Gastroesophageal sphincter (tissue), 4 donors: Measurements from ENCODE around the gene GSG1L. TPM values are rescaled to one million over a fixed set of nuclear protein-coding genes. Genes with fewer than 3 reads are reported as not detected.

Experiments used
- ATAC-seq: fragments of 150-250 bp; one replicate; pipeline ENCODE4 v1.9.1; 2016; ENCODE audit warnings: mild to moderate bottlenecking, moderate library complexity
- H3K27ac ChIP-seq, 4 donors: fragments of 200-600 bp; sonication (generic) in 3 of 4; 1 replicate in 3 of 4; 2 replicates in 1 of 4; pipeline ENCODE4 v1.5.1; 2016 to 2019
- H3K27me3 ChIP-seq: fragments of 200-600 bp; sonication (generic); one replicate; pipeline ENCODE4 v1.5.1; 2019
- H3K36me3 ChIP-seq, 2 donors: fragments of 200-600 bp; sonication (generic); one replicate each; pipeline ENCODE4 v1.5.1; 2019; ENCODE audit warnings: control low read depth in 1 of 2
- H3K4me1 ChIP-seq, 3 donors: fragments of 200-600 bp; sonication (generic); 1 replicate in 2 of 3; 2 replicates in 1 of 3; pipeline ENCODE4 v1.5.1; 2016 to 2019; ENCODE audit warnings: control low read depth in 2 of 3
- H3K4me3 ChIP-seq, 2 donors: fragments of 200-600 bp; sonication (generic); one replicate each; pipeline ENCODE4 v1.5.1; 2019; ENCODE audit warnings: mild to moderate bottlenecking in 1 of 2, moderate library complexity in 1 of 2
- H3K9me3 ChIP-seq, 3 donors: fragments of 200-600 bp; sonication (generic); one replicate each; pipeline ENCODE4 v1.5.1; 2017 to 2019; ENCODE audit warnings: control low read depth in 2 of 3
- EP300 ChIP-seq: sonication (generic); formaldehyde crosslinking; IDR thresholded peaks from one replicate; pipeline ENCODE4 v1.6.1; 2017; ENCODE audit warnings: antibody characterized with exemption, mild to moderate bottlenecking
- POLR2A ChIP-seq, 2 donors: fragments of 450-650 bp; IDR thresholded peaks; one replicate each; pipeline ENCODE4 v1.6.1; 2017; ENCODE audit warnings: antibody characterized with exemption in 2 of 2, mild to moderate bottlenecking in 2 of 2, moderate library complexity in 1 of 2
- POLR2AphosphoS5 ChIP-seq: sonication (generic); formaldehyde crosslinking; IDR thresholded peaks from one replicate; pipeline ENCODE4 v1.6.1; 2017; ENCODE audit warnings: antibody characterized with exemption
- WGBS, 2 donors: methylation state at CpG; one replicate each; pipeline ENCODE4 v1.1.5; 2018; ENCODE audit warnings: low coverage in 1 of 2; 5-methylcytosine and 5-hydroxymethylcytosine counted together
- total RNA-seq, 4 donors: library from RNA; depleted of rRNA; stranded (reverse); fragments of >200 nt; gene quantifications; one replicate each; pipeline ENCODE4 v1.1.0, GENCODE V29; 2016
- TF ChIP-seq, protein P1 (sequence below), 4 experiments: fragments of 200-600 bp in 2 of 4; fragments of 450-650 bp in 2 of 4; sonication (generic) in 1 of 4; IDR thresholded peaks; one replicate each; pipeline ENCODE4 v1.5.1; 2017 to 2019; ENCODE audit warnings: antibody characterized with exemption in 4 of 4, mild to moderate bottlenecking in 2 of 4, moderate library complexity in 2 of 4

The GSG1L gene
- total RNA-seq, 4 donors from 2014 or later, result 1.0 TPM; not detected in 3

DNA sequence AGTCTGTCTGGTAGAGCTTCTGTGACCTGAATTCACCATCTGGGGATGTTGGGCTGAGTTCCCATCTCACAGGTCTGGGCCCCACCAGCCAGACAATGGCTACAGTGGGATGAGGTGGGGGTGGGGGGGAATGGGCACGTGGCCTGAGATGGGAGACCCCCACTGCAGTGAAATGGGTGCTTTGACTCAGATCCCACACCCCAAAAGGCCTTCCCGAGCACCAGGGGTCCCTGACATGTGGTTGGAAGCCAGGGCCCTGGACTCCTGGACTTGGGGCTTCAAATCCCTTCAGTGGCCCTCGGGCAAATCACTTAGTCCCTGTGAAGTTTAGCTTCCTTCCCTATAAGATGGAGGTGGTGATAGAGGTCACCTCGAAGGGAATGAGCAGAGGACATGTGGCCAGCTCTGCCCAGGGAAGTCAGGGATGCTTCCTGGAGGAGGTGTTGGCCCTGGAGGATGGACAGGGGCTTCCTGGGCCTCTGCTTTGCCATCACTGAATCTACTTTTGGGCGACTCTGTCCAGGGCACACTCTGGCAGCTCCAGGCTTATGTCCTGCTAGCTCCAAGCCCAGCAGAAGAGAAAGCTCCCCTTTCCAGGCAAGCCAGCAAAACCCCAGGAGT lies 295.4 kb downstream of the GSG1L start:
- Histone ChIP-seq H3K9me3 (peaks cover 0 to 11% (median 0%) of the 10 kb centered on the region in 3 donors), H3K36me3 (peaks cover 0 to 97% of the 10 kb centered on the region in 2 donors), H3K4me1 (no peaks in the 10 kb centered on the region), H3K4me3 (no peak overlapping the region), H3K27ac (no peak overlapping the region), H3K27me3 (no peaks in the 10 kb centered on the region)
- TF ChIP-seq, protein P1, sequence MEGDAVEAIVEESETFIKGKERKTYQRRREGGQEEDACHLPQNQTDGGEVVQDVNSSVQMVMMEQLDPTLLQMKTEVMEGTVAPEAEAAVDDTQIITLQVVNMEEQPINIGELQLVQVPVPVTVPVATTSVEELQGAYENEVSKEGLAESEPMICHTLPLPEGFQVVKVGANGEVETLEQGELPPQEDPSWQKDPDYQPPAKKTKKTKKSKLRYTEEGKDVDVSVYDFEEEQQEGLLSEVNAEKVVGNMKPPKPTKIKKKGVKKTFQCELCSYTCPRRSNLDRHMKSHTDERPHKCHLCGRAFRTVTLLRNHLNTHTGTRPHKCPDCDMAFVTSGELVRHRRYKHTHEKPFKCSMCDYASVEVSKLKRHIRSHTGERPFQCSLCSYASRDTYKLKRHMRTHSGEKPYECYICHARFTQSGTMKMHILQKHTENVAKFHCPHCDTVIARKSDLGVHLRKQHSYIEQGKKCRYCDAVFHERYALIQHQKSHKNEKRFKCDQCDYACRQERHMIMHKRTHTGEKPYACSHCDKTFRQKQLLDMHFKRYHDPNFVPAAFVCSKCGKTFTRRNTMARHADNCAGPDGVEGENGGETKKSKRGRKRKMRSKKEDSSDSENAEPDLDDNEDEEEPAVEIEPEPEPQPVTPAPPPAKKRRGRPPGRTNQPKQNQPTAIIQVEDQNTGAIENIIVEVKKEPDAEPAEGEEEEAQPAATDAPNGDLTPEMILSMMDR (IDR thresholded peaks at IDR 0.05), result no peak
- TF ChIP-seq POLR2A (IDR thresholded peaks at IDR 0.05), result no peak
- no peak for TF ChIP-seq EP300
- TF ChIP-seq POLR2AphosphoS5, result no peak
- WGBS, 2 donors, result 80 to 83% methylated on average over 1 to 4 of the region's 5 CpGs
- ATAC-seq, result no peak

DNA sequence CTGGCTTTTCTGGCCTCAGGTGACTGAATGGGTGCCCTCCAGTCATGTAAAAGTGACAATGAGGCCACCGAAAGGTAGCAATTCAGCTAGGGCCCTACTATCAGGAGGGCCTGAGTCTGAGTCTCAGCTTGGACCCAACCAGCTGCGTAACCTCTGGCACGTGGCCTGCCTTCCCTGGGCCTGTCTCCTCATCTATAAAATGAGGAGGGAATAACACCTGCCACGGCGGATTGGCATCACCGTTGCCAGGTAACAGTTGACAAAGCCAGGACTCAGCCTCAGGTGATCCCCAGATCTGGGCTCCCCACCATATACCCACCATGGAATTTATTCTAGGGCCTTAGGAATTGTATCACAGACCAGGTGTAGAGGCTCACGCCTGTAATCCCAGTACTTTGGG lies 296.4 kb downstream of the GSG1L start:
- no peaks in the 10 kb centered on the region for H3K4me1 ChIP-seq
- ATAC-seq, result no peak
- peaks cover 0 to 11% (median 0%) of the 10 kb centered on the region in 3 donors for H3K9me3 ChIP-seq
- no peak for TF ChIP-seq POLR2A (IDR thresholded peaks at IDR 0.05)
- TF ChIP-seq EP300, result no peak
- no peak for TF ChIP-seq POLR2AphosphoS5
- TF ChIP-seq, protein P1 (IDR thresholded peaks at IDR 0.05), result no peak
- no peak overlapping the region for H3K4me3 ChIP-seq
- H3K36me3 ChIP-seq, result peaks cover 0 to 97% of the 10 kb centered on the region in 2 donors
- no peaks in the 10 kb centered on the region for H3K27me3 ChIP-seq
- no CpG with 5 or more reads among the region's 7 CpGs for WGBS, 2 donors
- H3K27ac ChIP-seq, result no peak overlapping the region

DNA sequence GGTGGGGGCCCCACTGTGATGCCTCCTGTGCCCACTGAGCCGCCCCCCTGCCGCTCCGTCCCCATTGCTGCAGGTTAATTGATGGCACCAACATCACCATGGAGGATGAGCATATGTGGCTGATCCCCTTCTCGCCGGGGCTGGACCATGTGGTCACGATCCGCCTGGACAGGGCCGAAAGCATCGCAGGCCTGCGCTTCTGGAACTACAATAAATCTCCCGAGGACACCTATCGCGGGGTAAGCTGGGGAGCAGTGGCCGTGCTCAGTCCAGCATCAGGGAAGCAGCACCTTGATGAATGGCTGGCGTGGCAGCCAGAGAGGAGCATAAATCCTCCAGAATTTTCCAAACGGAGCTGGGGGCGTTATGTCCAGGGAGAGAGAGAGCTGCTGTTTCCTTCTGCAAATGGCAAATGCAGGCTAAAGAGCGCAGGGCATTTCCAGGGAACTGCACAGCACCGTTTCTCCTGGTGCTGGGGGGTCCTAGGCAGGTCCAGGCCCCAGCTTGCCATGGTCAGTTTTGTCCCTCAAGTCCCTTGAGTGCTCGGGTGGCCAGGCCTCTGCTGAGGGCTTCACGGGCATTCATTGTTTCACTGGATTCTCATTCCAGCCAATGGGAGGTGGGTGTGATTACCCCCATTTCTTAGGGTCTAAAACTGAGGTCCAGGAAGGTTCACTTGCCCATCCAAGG lies 297.1 kb downstream of the GSG1L start:
- Histone ChIP-seq H3K4me1 (no peaks in the 10 kb centered on the region), H3K9me3 (peaks cover 0 to 11% (median 0%) of the 10 kb centered on the region in 3 donors), H3K36me3 (peaks cover 0 to 97% of the 10 kb centered on the region in 2 donors), H3K27me3 (no peaks in the 10 kb centered on the region), H3K4me3 (no peak overlapping the region), H3K27ac (no peak overlapping the region)
- ATAC-seq, result no peak
- WGBS, 2 donors, result 95% methylated on average over 4 of the region's 21 CpGs; no CpG with 5 or more reads in 1 of the 2 donors
- no peak for TF ChIP-seq EP300
- TF ChIP-seq POLR2A (IDR thresholded peaks at IDR 0.05), result no peak
- TF ChIP-seq POLR2AphosphoS5, result no peak
- TF ChIP-seq, protein P1 (IDR thresholded peaks at IDR 0.05), result no peak

DNA sequence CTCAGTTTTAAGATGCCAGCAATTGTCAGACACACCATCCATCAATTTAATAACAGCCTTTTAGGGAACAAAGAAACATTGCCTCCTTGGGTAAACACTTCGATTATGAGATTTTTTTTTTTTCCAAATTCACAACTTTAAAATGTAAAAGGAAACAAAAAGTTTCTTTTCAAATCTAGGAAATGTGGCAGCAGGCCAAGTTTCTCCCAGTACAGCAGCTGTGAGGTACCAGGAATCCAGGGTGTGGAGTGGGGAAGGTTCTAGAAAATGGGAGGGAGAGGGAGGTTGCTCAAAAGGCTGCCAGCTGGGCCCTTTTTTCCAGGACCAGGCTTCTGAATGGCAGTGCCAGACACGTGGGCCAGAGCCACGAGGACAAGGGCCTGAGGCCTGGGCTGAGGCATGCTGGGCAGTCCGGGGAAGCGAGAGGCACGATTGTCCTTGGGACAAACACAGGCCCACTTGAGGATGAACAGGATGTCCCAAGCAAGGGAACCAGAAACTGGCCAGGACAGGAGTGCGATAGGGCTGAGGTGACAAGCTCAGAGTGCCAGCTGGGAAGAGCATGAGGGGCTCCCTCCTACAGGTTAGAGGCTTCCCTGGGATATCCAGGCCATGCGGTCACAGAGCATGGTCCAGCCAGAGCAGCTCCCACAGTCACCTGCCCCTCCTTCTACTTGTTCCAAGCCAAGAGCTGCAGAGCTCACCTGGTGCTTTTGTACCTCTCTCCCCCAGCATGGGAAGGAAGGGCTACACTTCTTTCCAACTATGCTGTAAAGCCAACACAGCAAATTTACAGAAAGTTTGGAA lies 298.4 kb downstream of the GSG1L start:
- no peak for ATAC-seq
- Histone ChIP-seq H3K9me3 (peaks cover 0 to 11% (median 0%) of the 10 kb centered on the region in 3 donors), H3K27ac (no peak overlapping the region), H3K4me3 (no peak overlapping the region), H3K36me3 (peaks cover 0 to 91% of the 10 kb centered on the region in 2 donors), H3K4me1 (no peaks in the 10 kb centered on the region), H3K27me3 (no peaks in the 10 kb centered on the region)
- no peak for TF ChIP-seq POLR2A (IDR thresholded peaks at IDR 0.05)
- no peak for TF ChIP-seq POLR2AphosphoS5
- no peak for TF ChIP-seq EP300
- TF ChIP-seq, protein P1 (IDR thresholded peaks at IDR 0.05), result no peak
- 64% methylated on average over 3 of the region's 8 CpGs; no CpG with 5 or more reads in 1 of the 2 donors for WGBS, 2 donors
